Prostate gland (tissue), 2 donors: ENCODE measurements around the gene POU3F2.

Experiments used
- POLR2A ChIP-seq: fragments of 450-650 bp; IDR thresholded peaks from one replicate; pipeline ENCODE4 v1.6.1; 2016; ENCODE audit warnings: antibody characterized with exemption, mild to moderate bottlenecking
- TF ChIP-seq, protein P1 (sequence below), 4 experiments: fragments of 200-600 bp in 2 of 4; fragments of 450-650 bp in 2 of 4; sonication (generic) in 2 of 4; IDR thresholded peaks; 1 replicate in 3 of 4; 2 replicates in 1 of 4; pipeline ENCODE4 v1.5.1; 2016 to 2019; ENCODE audit warnings: antibody characterized with exemption in 4 of 4, mild to moderate bottlenecking in 2 of 4, moderate library complexity in 2 of 4

DNA sequence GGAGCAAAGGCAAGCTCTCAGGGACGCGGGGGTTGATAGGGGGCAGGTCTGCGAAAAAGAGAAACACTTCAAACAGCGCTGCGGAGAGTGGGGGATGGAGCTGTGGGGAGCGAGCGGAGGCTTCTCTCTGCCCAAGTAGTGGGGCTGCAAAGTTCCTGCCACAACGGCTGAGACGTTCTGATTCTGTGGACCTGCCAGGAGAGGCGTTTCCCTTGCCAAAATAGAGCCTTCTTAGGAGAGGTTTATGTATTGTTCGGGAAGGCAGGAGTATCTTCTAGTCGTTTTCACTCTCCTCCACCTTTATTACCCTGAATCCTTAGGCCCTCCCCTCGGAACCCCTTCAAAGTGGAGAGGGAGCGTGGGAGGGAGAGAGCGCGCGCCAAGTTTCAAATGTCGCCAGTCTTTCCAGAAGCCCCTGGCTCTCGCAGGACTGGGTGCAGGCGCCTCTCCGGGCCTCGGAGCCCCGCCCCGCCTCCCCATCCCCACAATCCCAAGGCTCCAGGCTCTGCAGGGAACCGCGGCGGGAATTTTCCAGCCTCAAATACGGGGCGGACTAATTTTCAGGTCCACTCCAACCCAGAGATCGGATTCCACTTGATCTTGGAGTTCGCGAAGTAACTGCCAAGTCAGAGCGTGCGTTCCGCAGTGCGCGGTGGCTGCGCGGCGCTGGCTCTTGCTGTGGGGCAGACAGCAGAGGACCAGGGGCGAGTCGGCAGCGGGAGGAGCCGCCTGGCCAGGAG lies 10.0 kb upstream of the POU3F2 start:
- no peak for TF ChIP-seq POLR2A
- TF ChIP-seq, protein P1, sequence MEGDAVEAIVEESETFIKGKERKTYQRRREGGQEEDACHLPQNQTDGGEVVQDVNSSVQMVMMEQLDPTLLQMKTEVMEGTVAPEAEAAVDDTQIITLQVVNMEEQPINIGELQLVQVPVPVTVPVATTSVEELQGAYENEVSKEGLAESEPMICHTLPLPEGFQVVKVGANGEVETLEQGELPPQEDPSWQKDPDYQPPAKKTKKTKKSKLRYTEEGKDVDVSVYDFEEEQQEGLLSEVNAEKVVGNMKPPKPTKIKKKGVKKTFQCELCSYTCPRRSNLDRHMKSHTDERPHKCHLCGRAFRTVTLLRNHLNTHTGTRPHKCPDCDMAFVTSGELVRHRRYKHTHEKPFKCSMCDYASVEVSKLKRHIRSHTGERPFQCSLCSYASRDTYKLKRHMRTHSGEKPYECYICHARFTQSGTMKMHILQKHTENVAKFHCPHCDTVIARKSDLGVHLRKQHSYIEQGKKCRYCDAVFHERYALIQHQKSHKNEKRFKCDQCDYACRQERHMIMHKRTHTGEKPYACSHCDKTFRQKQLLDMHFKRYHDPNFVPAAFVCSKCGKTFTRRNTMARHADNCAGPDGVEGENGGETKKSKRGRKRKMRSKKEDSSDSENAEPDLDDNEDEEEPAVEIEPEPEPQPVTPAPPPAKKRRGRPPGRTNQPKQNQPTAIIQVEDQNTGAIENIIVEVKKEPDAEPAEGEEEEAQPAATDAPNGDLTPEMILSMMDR (IDR thresholded peaks at IDR 0.05): no peak
